ENCODE data around the gene PLRG1.

DNA sequence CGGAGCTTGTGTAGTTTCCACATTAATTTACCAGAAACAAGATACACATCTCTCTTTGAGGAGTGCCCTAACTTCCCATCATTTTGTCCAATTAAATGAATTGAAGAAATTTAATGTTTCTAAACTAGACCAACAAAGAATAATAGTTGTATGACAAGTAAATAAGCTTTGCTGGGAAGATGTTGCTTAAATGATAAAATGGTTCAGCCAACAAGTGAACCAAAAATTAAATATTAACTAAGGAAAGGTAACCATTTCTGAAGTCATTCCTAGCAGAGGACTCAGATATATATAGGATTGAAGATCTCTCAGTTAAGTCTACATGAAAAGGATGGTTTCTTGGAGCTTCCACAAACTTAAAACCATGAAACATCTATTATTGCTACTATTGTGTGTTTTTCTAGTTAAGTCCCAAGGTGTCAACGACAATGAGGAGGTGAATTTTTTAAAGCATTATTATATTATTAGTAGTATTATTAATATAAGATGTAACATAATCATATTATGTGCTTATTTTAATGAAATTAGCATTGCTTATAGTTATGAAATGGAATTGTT is 12.6 kb upstream of the PLRG1 start, which contains the start of gene FGB:
- TF ChIP-seq, protein P1, sequence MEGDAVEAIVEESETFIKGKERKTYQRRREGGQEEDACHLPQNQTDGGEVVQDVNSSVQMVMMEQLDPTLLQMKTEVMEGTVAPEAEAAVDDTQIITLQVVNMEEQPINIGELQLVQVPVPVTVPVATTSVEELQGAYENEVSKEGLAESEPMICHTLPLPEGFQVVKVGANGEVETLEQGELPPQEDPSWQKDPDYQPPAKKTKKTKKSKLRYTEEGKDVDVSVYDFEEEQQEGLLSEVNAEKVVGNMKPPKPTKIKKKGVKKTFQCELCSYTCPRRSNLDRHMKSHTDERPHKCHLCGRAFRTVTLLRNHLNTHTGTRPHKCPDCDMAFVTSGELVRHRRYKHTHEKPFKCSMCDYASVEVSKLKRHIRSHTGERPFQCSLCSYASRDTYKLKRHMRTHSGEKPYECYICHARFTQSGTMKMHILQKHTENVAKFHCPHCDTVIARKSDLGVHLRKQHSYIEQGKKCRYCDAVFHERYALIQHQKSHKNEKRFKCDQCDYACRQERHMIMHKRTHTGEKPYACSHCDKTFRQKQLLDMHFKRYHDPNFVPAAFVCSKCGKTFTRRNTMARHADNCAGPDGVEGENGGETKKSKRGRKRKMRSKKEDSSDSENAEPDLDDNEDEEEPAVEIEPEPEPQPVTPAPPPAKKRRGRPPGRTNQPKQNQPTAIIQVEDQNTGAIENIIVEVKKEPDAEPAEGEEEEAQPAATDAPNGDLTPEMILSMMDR (IDR thresholded peaks at IDR 0.05), result no peak
- TF ChIP-seq POLR2A (IDR thresholded peaks at IDR 0.05), result no peak
